ENCODE measurements around the gene CSNK2A3. TPM values are rescaled to one million over a fixed set of nuclear protein-coding genes. Genes with fewer than 3 reads are reported as not detected.

CSNK2A3 gene
- total RNA-seq, 1 donor from 2014 or later = 2.7 TPM

DNA sequence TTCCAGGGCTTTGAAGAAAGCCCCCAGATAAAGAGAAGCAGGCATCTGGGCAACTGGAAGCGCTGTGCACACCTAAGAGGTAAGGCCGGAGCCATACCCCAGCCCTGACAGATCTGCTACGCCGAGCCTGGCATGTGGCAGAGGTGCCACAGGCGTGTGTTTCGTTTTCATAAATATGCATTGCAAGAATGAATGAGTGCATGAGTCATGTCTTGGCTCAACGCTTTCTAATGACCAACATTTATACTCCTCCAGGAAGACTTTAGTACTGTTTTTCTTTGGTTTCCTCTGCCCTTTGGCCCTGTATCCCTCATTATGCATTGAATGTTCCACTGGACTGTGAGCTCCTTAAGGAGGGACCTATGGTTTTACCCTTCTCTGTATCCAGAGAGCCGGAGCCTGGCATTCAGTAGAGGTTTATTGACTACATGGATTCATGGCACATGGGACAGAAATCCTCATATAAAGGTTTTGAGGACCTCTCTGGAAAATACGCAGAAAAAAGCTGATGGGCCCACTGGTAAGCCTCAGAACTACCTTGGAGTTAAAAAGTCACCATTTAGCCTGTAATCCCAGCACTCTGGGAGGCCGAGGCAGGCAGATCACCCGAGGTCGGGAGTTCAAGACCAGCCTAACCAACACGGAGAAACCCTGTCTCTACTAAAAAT is 38.9 kb upstream of the CSNK2A3 start:
- H3K9ac ChIP-seq (ENCODE audit: low read length) = no peak overlapping the region
- no peaks in the 10 kb centered on the region for H3K36me3 ChIP-seq (ENCODE audit: insufficient read depth, low read length)
- Mint-ChIP-seq H3K36me3 (ENCODE audit: low read depth, unreplicated experiment) (no peaks in the 10 kb centered on the region), H3K4me1 (ENCODE audit: low read depth, unreplicated experiment) (peaks cover 14% of the 10 kb centered on the region), H3K27me3 (ENCODE audit: low read depth, unreplicated experiment) (peaks cover 16% of the 10 kb centered on the region), H3K9me3 (ENCODE audit: unreplicated experiment) (peaks cover 2% of the 10 kb centered on the region), H3K4me3 (ENCODE audit: unreplicated experiment) (no peak overlapping the region), H3K27ac (ENCODE audit: unreplicated experiment) (no peak overlapping the region)
- H3K4me1 ChIP-seq (ENCODE audit: insufficient read depth, low read length) = peaks cover 23% of the 10 kb centered on the region
- peak overlapping the region; percentile 8 for H3K27ac ChIP-seq (ENCODE audit: low read depth, low read length)
- no peaks in the 10 kb centered on the region for H3K9me3 ChIP-seq (ENCODE audit: insufficient read depth, low read depth, low read length)
- TF ChIP-seq EZH2 (IDR thresholded peaks at IDR 0.05; ENCODE audit: insufficient read depth, low read length) = no peak
- H4K20me1 ChIP-seq (ENCODE audit: insufficient read depth, low read length) = no peaks in the 10 kb centered on the region
- H2AFZ ChIP-seq (ENCODE audit: low read depth, low read length) = no peak overlapping the region
- no peak overlapping the region for H3K4me3 ChIP-seq (ENCODE audit: insufficient read depth, low read depth, low read length)
- peaks cover 23% of the 10 kb centered on the region for H3K27me3 ChIP-seq (ENCODE audit: insufficient read depth, low read length)
- peak overlapping the region; percentile 31 for H3K4me2 ChIP-seq (ENCODE audit: low read length)
- no peaks in the 10 kb centered on the region for H3K79me2 ChIP-seq (ENCODE audit: insufficient read depth, low read length)
- DNase-seq (ENCODE audit: low read depth) (peak; percentile 86), FAIRE-seq (peak; percentile 58)

DNA sequence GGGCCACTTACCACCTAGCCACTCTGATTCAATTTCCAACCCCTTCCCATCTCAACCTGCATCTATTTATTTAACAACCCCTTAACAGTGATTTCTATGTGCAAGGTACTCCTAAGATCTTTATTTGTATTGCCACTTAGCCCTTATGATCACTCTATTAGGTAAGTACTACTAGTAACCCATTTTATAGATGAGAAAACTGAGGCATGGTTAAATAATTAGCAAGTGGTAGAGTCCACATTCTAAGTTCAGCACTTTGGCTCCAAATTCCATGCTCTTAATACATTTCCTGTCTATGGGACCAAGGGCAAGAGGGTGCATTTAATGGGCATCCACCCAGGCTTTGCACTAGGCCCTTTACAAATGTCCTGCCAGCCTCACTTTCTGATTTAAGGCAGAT is 38.1 kb upstream of the CSNK2A3 start:
- no peak overlapping the region for H2AFZ ChIP-seq (ENCODE audit: low read depth, low read length)
- no peak overlapping the region for H3K4me3 Mint-ChIP-seq (ENCODE audit: unreplicated experiment)
- TF ChIP-seq EZH2 (IDR thresholded peaks at IDR 0.05; ENCODE audit: insufficient read depth, low read length) = no peak
- TF ChIP-seq, protein P1, sequence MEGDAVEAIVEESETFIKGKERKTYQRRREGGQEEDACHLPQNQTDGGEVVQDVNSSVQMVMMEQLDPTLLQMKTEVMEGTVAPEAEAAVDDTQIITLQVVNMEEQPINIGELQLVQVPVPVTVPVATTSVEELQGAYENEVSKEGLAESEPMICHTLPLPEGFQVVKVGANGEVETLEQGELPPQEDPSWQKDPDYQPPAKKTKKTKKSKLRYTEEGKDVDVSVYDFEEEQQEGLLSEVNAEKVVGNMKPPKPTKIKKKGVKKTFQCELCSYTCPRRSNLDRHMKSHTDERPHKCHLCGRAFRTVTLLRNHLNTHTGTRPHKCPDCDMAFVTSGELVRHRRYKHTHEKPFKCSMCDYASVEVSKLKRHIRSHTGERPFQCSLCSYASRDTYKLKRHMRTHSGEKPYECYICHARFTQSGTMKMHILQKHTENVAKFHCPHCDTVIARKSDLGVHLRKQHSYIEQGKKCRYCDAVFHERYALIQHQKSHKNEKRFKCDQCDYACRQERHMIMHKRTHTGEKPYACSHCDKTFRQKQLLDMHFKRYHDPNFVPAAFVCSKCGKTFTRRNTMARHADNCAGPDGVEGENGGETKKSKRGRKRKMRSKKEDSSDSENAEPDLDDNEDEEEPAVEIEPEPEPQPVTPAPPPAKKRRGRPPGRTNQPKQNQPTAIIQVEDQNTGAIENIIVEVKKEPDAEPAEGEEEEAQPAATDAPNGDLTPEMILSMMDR (IDR thresholded peaks at IDR 0.05; ENCODE audit: insufficient read depth, low read depth, low read length) = no peak
- no peak overlapping the region for H3K9ac ChIP-seq (ENCODE audit: low read length)
- no peak overlapping the region for H3K4me2 ChIP-seq (ENCODE audit: low read length)
- H3K27me3 ChIP-seq (ENCODE audit: insufficient read depth, low read length) = peaks cover 23% of the 10 kb centered on the region
- no peak overlapping the region for H3K27ac ChIP-seq (ENCODE audit: low read depth, low read length)
- H3K4me1 Mint-ChIP-seq (ENCODE audit: low read depth, unreplicated experiment) = peaks cover 8% of the 10 kb centered on the region
- no peaks in the 10 kb centered on the region for H3K79me2 ChIP-seq (ENCODE audit: insufficient read depth, low read length)
- H3K4me1 ChIP-seq (ENCODE audit: insufficient read depth, low read length) = peaks cover 17% of the 10 kb centered on the region
- no peak overlapping the region for H3K27ac Mint-ChIP-seq (ENCODE audit: unreplicated experiment)
- no peaks in the 10 kb centered on the region for H3K9me3 ChIP-seq (ENCODE audit: insufficient read depth, low read depth, low read length)
- H3K36me3 Mint-ChIP-seq (ENCODE audit: low read depth, unreplicated experiment) = no peaks in the 10 kb centered on the region
- no peaks in the 10 kb centered on the region for H3K36me3 ChIP-seq (ENCODE audit: insufficient read depth, low read length)
- peaks cover 16% of the 10 kb centered on the region for H3K27me3 Mint-ChIP-seq (ENCODE audit: low read depth, unreplicated experiment)
- no peak for DNase-seq (ENCODE audit: low read depth)
- H3K4me3 ChIP-seq (ENCODE audit: insufficient read depth, low read depth, low read length) = no peak overlapping the region
- no peak for FAIRE-seq
- H3K9me3 Mint-ChIP-seq (ENCODE audit: unreplicated experiment) = peaks cover 2% of the 10 kb centered on the region
- no peaks in the 10 kb centered on the region for H4K20me1 ChIP-seq (ENCODE audit: insufficient read depth, low read length)

DNA sequence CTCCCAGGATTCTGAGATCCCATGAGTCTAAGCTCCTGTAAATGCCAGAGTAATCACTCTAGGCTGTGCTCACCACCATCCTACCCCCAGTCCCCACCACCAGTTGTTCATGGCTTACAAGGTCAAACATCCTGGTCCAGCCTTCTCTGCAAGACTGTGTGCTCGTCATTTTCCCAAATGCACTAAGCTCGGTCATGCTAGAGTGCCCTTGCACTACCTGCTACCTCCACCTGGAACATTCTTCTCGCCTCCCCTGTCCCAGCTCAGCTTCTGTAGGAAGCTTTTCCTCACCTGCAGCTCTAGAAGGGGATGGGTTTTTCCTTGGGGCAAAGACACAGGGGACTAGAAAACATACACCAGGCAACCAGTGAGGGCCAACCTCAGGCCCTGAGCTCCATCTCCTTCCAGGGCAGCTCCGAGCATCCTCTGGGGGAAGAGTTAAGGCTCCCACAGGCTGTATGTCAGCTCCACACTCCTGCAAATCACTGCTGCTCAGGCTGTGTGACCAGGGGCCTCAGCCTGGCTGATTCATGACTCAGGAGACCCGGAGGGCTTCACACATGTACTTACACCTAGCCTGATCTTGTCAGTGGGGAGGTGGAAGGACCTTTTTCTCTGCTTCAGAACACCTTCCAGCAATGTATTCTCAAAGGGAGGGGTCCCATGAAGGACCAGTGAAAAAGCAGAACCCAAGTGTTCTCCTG is 37.2 kb upstream of the CSNK2A3 start:
- Histone ChIP-seq H3K79me2 (ENCODE audit: insufficient read depth, low read length) (no peaks in the 10 kb centered on the region), H3K9me3 (ENCODE audit: insufficient read depth, low read depth, low read length) (no peaks in the 10 kb centered on the region), H3K27ac (ENCODE audit: low read depth, low read length) (no peak overlapping the region), H2AFZ (ENCODE audit: low read depth, low read length) (no peak overlapping the region), H3K9ac (ENCODE audit: low read length) (no peak overlapping the region), H3K4me1 (ENCODE audit: insufficient read depth, low read length) (peaks cover 11% of the 10 kb centered on the region), H3K4me3 (ENCODE audit: insufficient read depth, low read depth, low read length) (no peak overlapping the region), H3K4me2 (ENCODE audit: low read length) (no peak overlapping the region), H3K36me3 (ENCODE audit: insufficient read depth, low read length) (no peaks in the 10 kb centered on the region), H4K20me1 (ENCODE audit: insufficient read depth, low read length) (no peaks in the 10 kb centered on the region), H3K27me3 (ENCODE audit: insufficient read depth, low read length) (peaks cover 23% of the 10 kb centered on the region)
- no peak overlapping the region for H3K4me3 Mint-ChIP-seq (ENCODE audit: unreplicated experiment)
- H3K9me3 Mint-ChIP-seq (ENCODE audit: unreplicated experiment) = peaks cover 2% of the 10 kb centered on the region
- no peaks in the 10 kb centered on the region for H3K4me1 Mint-ChIP-seq (ENCODE audit: low read depth, unreplicated experiment)
- FAIRE-seq (no peak), DNase-seq (ENCODE audit: low read depth) (no peak)
- no peak overlapping the region for H3K27ac Mint-ChIP-seq (ENCODE audit: unreplicated experiment)
- H3K36me3 Mint-ChIP-seq (ENCODE audit: low read depth, unreplicated experiment) = no peaks in the 10 kb centered on the region
- TF ChIP-seq, protein P1 (IDR thresholded peaks at IDR 0.05; ENCODE audit: insufficient read depth, low read depth, low read length) = no peak
- TF ChIP-seq EZH2 (IDR thresholded peaks at IDR 0.05; ENCODE audit: insufficient read depth, low read length) = no peak
- peaks cover 14% of the 10 kb centered on the region for H3K27me3 Mint-ChIP-seq (ENCODE audit: low read depth, unreplicated experiment)

Measured in astrocyte (in vitro differentiated cells and primary cell).